Activated T-cell treated with anti-CD3 and anti-CD28 coated beads, Interleukin-2, amount 50 U/mL, for 4 hours (primary cell): Measurements from ENCODE around the gene OR2V2. TPM values are rescaled to one million over a fixed set of nuclear protein-coding genes. Genes with fewer than 3 reads are reported as not detected.

Experiments used
- ATAC-seq, 2 donors: fragments of 200-7000 bp; cut with Tn5 transposase; one replicate each; pipeline ENCODE4 v1.10.0; 2021
- DNase-seq: peaks from one replicate; pipeline ENCODE4 v3.0.0-alpha.2; 2020
- H3K27me3 Mint-ChIP-seq: one replicate; pipeline ENCODE4 v1.8.0; 2021; ENCODE audit warnings: low read depth, mixed read lengths
- H3K36me3 Mint-ChIP-seq: one replicate; pipeline ENCODE4 v1.8.0; 2022; ENCODE audit warnings: mixed read lengths; ENCODE audit not compliant: insufficient read depth
- H3K4me1 Mint-ChIP-seq: one replicate; pipeline ENCODE4 v1.8.0; 2021; ENCODE audit warnings: low read depth, mixed read lengths
- H3K4me3 Mint-ChIP-seq: one replicate; pipeline ENCODE4 v1.8.0; 2021; ENCODE audit warnings: mild to moderate bottlenecking, moderate library complexity, mixed read lengths
- H3K9me3 Mint-ChIP-seq: one replicate; pipeline ENCODE4 v1.8.0; 2021; ENCODE audit warnings: mixed read lengths
- total RNA-seq, 3 donors: library from RNA; stranded (reverse); gene quantifications; one replicate each; pipeline ENCODE4 v1.2.1, GENCODE V29; 2021

The OR2V2 gene
- total RNA-seq, 3 donors from 2014 or later: not detected

GRCh38 chr5:181181650-181182565, 34.5 kb downstream of the OR2V2 start:
- ATAC-seq: peak; percentile 66 to 67
- no peaks in the 10 kb centered on the region for H3K36me3 Mint-ChIP-seq
- H3K27me3 Mint-ChIP-seq: peaks cover under 1% of the 10 kb centered on the region
- peak overlapping the region; percentile 73 for H3K4me3 Mint-ChIP-seq
- H3K4me1 Mint-ChIP-seq: peaks cover 31% of the 10 kb centered on the region
- H3K9me3 Mint-ChIP-seq: no peaks in the 10 kb centered on the region
- DNase-seq: peak; percentile 57

DNA sequence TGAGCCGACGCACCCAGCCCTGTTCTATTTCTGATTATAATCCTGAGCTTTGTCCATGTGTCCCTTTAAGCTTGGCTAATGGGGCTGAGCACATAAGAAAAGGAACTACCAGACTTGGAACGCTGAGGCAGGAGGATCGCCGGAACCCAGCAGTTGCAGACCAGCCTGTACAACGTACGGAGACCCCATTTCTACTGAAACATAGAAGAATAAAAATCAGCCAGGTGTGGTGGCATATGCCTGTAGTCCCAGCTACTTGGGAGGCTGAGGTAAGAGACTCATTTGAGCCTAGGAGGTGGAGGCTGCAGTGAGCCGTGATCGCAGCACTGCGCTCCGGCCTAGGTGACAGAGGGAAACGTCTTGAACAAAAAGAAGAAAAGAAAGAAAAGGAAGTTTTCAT, 35.3 kb downstream of the OR2V2 start:
- no peak for DNase-seq
- H3K9me3 Mint-ChIP-seq: no peaks in the 10 kb centered on the region
- no peak for ATAC-seq
- H3K4me3 Mint-ChIP-seq: peak overlapping the region; percentile 73
- no peaks in the 10 kb centered on the region for H3K27me3 Mint-ChIP-seq
- H3K4me1 Mint-ChIP-seq: peaks cover 31% of the 10 kb centered on the region
- H3K36me3 Mint-ChIP-seq: no peaks in the 10 kb centered on the region

DNA sequence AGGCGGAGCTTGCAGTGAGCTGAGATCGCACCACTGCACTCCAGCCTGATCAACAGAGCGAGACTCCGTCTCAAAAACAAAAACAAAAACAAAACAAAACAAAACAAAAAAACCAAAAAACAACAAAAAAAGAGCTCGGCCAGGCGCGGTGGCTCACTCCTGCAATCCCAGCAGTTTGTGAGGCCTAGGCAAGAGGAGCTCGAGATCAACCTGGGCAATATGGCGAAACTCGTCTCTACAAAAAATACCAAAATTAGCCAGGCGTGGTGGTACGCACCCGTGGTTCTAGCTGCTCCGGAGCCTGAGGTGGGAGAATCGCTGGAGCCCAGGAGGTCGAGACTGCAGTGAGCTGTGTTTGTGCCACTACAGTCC, 37.4 kb downstream of the OR2V2 start:
- Mint-ChIP-seq H3K36me3 (no peaks in the 10 kb centered on the region), H3K9me3 (no peaks in the 10 kb centered on the region), H3K4me1 (peaks cover 37% of the 10 kb centered on the region), H3K4me3 (peak overlapping the region; percentile 89), H3K27me3 (peaks cover 2% of the 10 kb centered on the region)
- DNase-seq (no peak), ATAC-seq (no peak)

- H3K9me3 Mint-ChIP-seq: no peaks in the 10 kb centered on the region
- peaks cover 2% of the 10 kb centered on the region for H3K27me3 Mint-ChIP-seq
- ATAC-seq: no peak
- DNase-seq: no peak
- no peak overlapping the region for H3K4me3 Mint-ChIP-seq
- H3K36me3 Mint-ChIP-seq: no peaks in the 10 kb centered on the region
- H3K4me1 Mint-ChIP-seq: peaks cover 37% of the 10 kb centered on the region
Measured at GRCh38 chr5:181185560-181185959, 38.2 kb downstream of the OR2V2 start.

GRCh38 chr5:181186022-181186421, 38.6 kb downstream of the OR2V2 start:
- Mint-ChIP-seq H3K36me3 (no peaks in the 10 kb centered on the region), H3K27me3 (peaks cover 2% of the 10 kb centered on the region), H3K4me1 (peaks cover 37% of the 10 kb centered on the region), H3K4me3 (peak overlapping the region; percentile 16), H3K9me3 (no peaks in the 10 kb centered on the region)
- ATAC-seq (no peak), DNase-seq (no peak)

DNA sequence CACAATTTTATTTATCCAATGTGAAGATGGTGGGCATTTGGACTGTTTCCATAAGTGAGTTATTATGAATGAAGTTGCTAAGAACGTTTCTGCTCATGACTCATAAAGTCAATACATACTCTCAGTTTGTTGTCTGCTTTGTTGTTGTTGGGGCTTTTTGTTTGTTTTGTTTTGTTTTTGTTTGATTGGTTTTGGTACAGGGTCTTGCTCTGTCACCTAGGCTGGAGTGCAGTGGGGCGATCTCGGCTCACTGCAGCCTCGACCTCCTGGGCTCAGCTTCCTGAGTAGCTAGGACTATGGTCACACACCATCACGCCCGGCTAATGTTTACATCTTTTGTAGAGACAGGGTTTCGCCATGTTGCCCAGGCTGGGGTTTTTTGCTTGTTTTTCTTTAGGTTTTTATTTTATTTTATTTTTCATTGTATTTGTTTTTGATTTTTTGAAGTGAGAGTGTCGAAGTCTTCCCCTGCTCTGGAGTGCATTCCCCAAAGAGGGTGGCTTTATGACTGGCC, 39.7 kb downstream of the OR2V2 start:
- Mint-ChIP-seq H3K9me3 (no peaks in the 10 kb centered on the region), H3K27me3 (peaks cover 4% of the 10 kb centered on the region), H3K4me1 (peaks cover 42% of the 10 kb centered on the region), H3K36me3 (no peaks in the 10 kb centered on the region), H3K4me3 (peak overlapping the region; percentile 29)
- DNase-seq (no peak), ATAC-seq (no peak)

GRCh38 chr5:181187500-181188213, 40.3 kb downstream of the OR2V2 start:
- H3K9me3 Mint-ChIP-seq: no peaks in the 10 kb centered on the region
- peaks cover 40% of the 10 kb centered on the region for H3K4me1 Mint-ChIP-seq
- no peaks in the 10 kb centered on the region for H3K36me3 Mint-ChIP-seq
- H3K27me3 Mint-ChIP-seq: peaks cover 4% of the 10 kb centered on the region
- ATAC-seq: no peak
- H3K4me3 Mint-ChIP-seq: peak overlapping the region; percentile 93
- peak; percentile 22 for DNase-seq

DNA sequence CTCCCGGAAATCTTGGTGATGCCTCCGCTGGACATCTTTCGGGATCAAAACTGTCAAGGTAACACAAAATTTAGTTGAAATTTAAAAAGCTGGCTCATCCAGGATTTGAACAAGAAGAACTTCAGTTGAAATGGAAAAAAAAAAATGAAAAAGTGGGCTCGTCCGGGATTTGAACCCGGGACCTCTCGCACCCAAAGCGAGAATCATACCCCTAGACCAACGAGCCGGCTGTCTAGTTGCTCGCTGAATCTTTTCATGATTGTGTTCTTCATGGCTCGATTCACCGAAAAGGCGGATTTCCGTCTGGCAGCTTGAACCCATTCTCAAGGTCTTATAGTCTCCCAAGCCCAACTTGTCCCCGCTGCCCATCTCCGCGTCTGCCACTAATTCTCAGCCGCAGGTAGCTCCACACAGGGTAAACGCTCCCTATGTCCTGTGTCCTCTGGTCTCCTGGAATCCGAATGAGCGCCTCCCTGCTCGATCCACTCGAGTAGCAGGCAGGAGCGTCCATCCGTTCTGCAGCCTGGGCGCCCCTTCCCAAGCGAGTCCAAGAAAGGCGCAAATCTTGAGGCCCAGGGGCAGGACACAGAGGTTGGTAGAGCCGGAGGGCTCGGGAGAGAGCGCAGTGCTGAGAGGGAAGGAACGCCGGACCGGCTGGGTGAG, 41.4 kb downstream of the OR2V2 start:
- H3K27me3 Mint-ChIP-seq: peaks cover 4% of the 10 kb centered on the region
- DNase-seq (peak; percentile 72), ATAC-seq (no peak)
- no peaks in the 10 kb centered on the region for H3K9me3 Mint-ChIP-seq
- H3K4me3 Mint-ChIP-seq: peak overlapping the region; percentile 93
- no peaks in the 10 kb centered on the region for H3K36me3 Mint-ChIP-seq
- peaks cover 40% of the 10 kb centered on the region for H3K4me1 Mint-ChIP-seq

DNA sequence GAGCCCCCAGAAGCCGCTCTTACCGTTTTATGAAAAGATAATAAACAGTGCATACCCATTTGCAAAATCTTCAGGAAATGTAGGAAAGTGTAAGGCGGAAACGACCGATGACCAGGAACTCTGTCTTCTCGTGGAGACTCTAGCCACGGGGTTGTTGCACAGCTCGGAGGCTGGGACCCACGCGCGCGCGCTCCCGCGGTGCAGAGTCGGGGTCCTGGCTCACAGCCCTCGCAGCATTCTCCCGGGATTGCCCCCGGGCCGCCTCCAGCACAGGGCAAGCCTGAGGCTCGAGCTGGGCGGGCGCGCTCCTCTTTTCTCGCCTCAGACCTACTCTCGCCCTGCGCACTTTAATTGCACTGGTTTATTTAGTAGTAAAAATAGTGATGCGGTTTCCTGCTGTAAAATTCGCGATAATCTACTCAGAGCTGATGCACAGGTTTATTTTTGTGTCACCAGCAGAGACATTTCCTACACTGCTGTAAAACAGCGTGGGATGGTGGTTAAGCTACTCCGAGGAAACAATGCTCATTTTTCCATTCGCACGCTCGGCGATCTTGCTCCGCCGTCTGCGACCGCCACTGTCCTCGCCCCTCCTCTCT, 42.1 kb downstream of the OR2V2 start:
- no peaks in the 10 kb centered on the region for H3K36me3 Mint-ChIP-seq
- H3K27me3 Mint-ChIP-seq: peaks cover 4% of the 10 kb centered on the region
- H3K4me3 Mint-ChIP-seq: peak overlapping the region; percentile 93
- ATAC-seq (peak; percentile 35 to 41), DNase-seq (peak; percentile 58)
- peaks cover 36% of the 10 kb centered on the region for H3K4me1 Mint-ChIP-seq
- H3K9me3 Mint-ChIP-seq: no peaks in the 10 kb centered on the region

DNA sequence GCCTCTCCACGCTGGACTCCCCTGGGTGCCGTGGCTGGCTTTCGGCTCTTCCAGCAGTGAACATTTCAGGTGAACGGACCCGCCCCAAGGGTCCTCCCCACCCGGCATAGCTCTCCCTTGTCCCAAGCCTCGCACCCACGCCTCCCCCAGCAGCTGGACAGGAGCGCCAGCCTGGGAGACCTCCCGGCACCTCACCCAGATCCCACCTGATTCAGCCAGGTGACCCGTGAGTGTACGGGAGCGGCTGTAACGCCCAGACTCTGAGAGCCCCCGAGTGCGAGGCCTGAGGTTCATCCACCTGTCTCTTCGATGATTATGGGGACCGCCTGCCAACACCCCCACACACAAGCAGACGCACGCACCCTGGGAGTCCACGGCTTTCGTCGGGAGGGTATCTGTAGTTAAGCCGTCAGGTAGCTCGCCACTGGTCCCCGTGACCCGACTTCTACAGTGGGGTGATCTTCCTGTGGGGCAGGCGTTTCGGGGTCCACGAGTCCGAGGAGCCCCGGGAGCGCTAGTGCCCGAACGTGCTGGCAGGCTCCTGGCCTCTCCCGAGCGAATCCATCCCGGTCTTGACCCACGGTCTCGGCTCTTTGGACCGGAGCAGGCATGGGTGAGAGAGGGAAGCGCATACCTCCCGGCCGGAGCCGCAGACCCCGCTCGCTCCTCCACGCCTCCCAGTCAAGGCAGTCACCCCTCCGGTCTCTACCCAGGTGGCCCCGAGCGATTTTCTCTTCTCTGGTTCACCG, 42.8 kb downstream of the OR2V2 start:
- Mint-ChIP-seq H3K4me1 (peaks cover 31% of the 10 kb centered on the region), H3K27me3 (peaks cover 4% of the 10 kb centered on the region), H3K9me3 (no peaks in the 10 kb centered on the region), H3K36me3 (no peaks in the 10 kb centered on the region), H3K4me3 (peak overlapping the region; percentile 93)
- ATAC-seq: peak in 1 of 2 donors; percentile 9
- peak; percentile 47 for DNase-seq

DNA sequence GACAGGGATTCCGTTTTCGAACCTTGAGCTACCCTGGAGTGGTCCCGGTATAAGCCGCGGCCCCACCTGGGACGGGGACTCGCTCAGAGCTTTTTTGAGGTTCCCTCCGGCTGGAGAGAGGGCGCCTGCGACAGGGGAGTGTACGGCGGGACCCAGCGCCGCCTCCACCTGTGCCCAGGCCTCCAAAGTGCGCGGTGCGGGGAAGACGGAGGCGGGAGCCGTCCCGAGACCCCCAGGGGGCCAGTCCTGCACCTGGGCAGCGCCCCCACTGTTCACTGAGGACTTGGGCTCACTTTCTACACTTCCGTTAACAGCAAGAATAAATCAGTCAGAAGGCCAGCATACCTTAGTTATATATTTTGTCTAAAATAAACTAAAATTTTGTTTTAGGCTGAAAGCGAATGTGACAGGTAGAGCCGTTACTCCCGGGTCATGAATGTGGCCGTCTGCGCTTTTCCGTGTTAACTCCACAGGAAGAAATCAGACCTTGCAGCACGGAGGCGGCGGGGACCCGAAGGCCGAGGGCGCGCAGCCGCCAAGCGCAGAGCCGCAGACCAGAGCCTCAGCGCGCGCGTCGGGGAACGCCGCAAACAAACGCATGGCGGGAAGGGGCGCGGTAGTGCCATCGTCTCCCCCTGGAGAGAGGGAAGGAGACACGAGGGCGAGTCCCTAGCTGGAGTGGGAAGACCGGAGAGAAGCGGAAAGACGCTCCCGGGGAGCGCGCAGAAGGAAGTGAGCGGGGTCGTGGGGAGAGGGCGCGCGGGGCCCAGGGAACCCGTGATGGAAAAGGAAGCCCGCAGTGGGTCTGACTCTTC, 43.5 kb downstream of the OR2V2 start:
- Mint-ChIP-seq H3K27me3 (peaks cover 4% of the 10 kb centered on the region), H3K9me3 (no peaks in the 10 kb centered on the region), H3K36me3 (no peaks in the 10 kb centered on the region), H3K4me1 (peaks cover 25% of the 10 kb centered on the region), H3K4me3 (peak overlapping the region; percentile 93)
- DNase-seq (peak; percentile 34), ATAC-seq (peak; percentile 14 to 19)

GRCh38 chr5:181191526-181192336, 44.3 kb downstream of the OR2V2 start:
- Mint-ChIP-seq H3K27me3 (peaks cover 4% of the 10 kb centered on the region), H3K4me1 (peaks cover 19% of the 10 kb centered on the region), H3K4me3 (peak overlapping the region; percentile 93), H3K36me3 (no peaks in the 10 kb centered on the region), H3K9me3 (no peaks in the 10 kb centered on the region)
- ATAC-seq: peak; percentile 66 to 69
- DNase-seq: peak; percentile 93
